T-helper 2 cell treated with Interferon-gamma antibody and Interleukin-4, amounts not matched to agents 100 ng/mL and 5 ng/mL, for 36 hours (primary cell): ENCODE data around the gene SLC25A43. TPM values are rescaled to one million over a fixed set of nuclear protein-coding genes. Genes with fewer than 3 reads are reported as not detected.
"Not testable (repeated sequence)": the region's sequence is repeated elsewhere in the genome, so short reads cannot be mapped to it uniquely, and the experiment has no call there.

Source experiments
- intact Hi-C: fragments of 100-400 bp; cut with micrococcal nuclease; formaldehyde crosslinking; loops from one replicate; pipeline ENCODE4 v1.15.1; 2023
- total RNA-seq: library from RNA; stranded (reverse); gene quantifications from 2 replicates; pipeline ENCODE4 v1.2.3, GENCODE V29; 2022

The SLC25A43 gene
- total RNA-seq, 1 donor from 2014 or later = 8.2 TPM

DNA sequence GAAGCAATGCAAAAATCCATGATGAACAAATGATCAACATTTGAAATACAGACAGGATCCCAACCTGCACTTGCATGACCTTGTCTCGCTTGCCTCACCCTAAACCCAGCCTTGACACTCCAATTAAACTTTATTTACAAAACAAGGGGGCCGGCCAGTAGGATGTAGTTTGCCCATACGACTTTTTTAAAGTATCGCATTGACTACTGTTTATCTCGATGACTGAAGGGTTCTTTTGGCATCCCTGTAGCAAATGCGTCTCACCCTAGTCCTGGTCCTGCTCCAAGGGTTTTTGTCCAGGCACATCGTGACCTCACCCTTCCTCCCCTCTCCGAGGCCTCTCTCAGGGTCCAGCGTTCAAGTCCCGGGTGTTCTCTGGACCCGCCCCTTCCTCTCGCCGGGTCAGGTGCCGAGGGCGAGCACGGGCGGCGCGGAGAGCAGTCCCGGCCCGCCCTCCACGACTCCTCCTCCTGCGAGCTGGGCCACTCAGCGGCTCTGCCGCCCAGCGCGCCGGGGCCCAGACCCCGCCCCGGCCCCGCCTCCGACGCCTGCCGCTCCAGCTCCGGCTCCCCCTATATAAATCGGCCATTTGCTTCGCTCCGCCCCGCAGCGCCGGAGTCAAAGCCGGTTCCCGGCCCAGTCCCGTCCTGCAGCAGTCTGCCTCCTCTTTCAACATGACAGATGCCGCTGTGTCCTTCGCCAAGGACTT, 68.9 kb downstream of the SLC25A43 start, which contains the start of gene SLC25A5:
TSS of gene SLC25A5 (plus strand) at position 603 of the 709 bp plus-strand sequence. CDS start at position 675, 72 bp downstream.
- intact Hi-C loops = loop anchor here (1.0 to 5.0 kb wide), 8 partner anchors 49 to 403 kb away; partner anchors contain the start of genes NDUFA1, RNF113A, RPL39 and SEPTIN6

DNA sequence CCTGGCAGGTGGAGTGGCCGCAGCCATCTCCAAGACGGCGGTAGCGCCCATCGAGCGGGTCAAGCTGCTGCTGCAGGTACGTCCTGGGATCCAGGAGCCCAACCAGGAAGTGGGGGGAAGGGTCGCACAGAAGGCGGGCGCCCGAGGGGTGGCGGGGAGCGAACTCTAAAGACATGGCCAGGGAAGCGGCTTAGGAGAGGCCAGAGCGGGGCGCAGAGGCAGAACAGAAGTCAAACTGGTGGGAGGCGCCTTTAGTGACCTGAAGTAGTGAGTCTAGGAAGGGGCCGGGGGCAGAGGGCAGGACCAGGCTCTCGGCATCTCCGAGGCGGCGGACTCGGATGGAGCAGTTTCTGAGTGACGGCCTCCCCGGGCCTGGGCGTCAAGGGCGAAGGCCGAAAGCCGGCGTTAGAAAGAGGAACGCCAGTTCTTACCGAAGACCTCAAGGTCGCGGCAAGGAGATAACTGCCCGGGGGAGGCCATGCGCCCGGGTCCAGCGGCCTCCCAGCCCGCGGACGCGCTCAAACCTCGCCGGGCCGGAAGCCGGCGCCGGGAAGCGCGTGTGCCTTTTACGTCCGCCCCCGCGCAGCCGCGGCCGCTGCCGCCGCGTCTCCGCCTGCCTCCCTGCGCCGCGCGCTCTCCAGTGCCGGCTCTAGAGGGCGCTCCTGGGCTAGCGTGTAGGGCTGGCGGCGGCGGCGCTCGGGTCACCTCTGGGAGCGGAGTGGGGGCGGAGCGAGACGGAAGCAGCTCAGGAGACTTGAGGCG, 69.6 kb downstream of the SLC25A43 start:
- intact Hi-C loops = loop anchor here (1.0 to 5.0 kb wide), 11 partner anchors 14 to 402 kb away; partner anchors contain the start of genes NDUFA1, PGRMC1, RNF113A and RPL39

DNA sequence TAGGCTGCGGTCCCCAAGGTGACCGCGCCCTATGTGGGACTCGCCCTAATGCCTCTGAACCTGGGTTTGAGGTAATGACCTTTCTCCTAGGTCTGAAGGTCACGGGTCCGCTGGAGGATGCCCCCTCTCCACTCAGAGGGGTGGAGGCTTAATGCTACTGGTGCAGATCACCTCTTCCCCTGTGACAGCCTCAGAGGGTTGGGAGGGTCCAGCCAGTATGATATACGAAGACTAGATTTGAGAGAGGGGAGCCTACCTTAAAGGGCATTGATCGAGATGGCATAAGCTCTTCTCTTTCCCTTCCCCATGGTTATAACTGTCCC, 70.1 kb downstream of the SLC25A43 start:
- intact Hi-C loops = loop anchor here (1.0 to 5.0 kb wide), 10 partner anchors 13 to 402 kb away; partner anchors contain the start of genes NDUFA1, PGRMC1, RNF113A and RPL39

DNA sequence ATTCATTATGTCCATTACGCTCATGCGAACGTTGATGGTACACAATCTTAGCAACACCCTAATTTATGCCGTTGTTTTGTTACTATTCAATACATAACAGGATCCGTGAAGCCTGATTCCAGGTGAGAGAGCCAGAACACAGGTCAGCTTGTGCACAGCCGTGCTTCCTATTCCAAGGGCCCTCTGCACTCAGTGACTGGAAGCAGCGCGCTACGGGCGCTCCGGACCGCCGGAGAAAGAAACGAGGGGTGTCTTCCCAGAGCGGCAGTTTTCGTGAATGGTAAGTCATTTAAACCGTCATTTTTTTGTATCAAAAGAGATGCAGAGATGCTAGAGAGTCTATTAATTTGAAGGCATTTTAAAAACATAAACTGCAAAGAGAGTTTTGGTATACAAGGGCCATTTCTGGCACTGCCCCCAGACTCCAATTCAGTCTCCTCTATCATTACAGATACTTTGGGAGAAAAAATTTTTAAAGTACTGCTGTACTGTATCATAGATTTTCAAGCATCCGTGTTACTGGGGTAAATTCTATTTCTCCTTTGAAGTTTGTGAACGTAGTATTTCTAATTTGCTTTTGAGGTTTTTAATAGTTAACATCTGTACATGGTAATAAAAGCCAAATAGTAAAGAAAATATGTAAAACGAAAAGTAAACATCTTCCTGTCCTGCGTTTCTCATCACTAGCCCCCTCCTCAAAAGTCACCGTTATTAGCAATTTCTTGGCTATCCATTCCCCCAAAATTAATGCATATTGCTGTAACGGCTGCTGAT, 75.7 kb downstream of the SLC25A43 start:
- intact Hi-C loops = no loop called here

DNA sequence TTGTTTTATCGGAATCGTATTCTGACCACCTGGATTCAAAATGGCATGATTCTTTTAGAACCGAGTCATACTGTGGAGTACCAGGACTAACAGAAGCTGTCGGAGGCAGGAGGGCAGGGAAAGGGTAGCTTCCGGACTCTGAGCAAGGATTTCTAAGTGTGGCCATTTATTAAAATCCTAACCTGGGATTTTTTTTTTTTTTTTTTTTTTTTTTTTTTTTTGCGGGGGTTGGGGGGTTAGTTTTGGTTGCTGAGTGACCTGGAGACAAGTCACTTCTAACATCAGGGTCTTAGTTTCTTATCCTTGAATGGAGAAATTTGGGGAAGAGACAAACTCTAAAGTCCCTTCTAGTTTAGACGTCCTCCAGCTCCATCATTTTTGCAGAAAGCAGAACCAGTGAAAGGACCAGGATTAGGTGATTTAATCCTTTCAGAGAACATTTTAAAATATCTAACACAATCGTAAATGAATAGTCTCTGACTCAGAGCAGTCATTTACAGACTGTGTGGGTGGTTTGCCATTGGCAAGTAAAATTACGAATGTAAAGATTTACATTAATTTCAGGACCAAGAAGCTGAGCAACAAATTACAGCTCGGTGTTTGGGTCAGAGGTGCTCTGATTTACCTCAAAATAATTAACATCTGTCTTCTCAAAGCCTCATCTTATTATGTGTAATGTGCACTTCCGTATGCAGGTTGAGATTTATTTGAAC, 76.4 kb downstream of the SLC25A43 start:
- intact Hi-C loops = no loop called here

DNA sequence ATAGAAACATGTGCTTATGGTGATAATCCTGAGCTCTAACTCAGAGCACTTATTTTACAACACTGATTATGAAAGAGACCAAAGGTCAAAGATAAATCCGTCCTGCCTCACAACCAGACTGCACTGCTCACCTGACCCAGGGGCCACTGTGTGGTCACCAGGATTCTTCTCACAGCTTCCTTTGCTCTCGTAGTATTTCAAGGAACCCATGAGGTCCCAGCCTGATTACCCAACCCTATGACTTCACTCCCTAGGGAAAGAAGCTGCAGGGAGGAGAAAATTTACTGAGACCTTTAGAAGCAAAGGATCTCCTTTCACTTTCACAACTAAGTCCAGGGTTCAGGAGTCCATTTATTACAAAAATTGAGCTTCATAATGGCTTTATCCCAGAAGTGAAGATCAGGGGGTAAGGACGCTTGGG, 78.7 kb downstream of the SLC25A43 start:
- intact Hi-C loops = no loop called here

DNA sequence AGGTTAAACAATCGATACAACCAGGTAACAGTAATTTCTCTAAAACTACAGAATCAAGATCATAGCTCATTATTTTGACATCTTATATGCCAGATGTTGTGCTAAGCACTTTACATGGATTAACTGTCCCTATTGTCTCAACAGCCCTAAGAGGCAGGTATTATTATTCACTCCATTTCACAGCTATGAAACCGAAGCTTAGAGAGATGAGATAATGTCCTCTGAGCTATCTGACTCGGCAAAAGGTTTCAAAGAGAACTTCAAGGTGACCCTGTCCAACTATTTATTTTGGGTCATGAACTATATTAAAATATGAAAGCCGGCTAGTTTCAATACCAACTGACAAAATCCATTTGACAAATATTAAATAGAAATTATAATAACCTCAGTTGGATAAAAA, 79.4 kb downstream of the SLC25A43 start:
- intact Hi-C loops = no loop called here

DNA sequence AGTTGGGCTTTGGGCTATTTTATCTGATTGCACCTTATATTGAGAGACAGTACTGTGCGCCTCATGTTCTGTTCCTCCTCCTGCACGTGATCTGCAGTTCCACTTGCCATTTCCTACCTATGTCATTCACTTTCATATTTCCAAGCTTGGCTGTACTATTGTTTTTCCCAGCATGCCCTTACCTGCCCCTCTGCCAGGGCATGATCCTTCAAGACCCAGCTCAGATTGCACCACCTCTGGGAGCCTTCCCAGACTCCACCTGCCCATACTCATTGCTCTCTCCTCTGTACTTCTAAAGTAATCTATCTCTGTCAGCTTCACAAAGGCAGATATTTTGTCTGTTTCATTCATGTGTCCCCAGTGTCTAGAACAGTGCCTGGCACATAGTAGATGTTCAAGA, 80.7 kb downstream of the SLC25A43 start:
- intact Hi-C loops = no loop called here

DNA sequence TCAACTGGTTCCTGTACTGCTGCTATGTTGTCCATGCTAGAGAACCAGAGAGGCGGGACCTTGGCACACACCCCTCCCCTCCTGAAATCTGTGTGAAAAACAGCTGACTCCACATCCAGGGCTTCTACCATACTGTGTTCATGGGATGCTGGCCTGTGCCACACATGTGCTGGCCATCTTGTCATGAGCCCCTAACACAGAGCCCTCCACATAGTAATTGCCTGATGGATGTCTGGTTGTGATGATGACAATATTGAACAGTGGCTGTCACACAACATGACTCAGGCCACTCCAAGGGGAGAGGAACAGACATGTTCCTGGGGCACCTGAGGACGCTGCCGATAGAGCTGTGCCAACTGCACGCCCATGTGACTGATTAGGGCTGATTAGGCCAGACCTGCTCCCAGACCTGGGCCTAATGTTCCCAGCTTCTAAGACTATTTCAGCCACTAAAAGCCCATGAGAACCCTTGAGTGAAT, 82.2 kb downstream of the SLC25A43 start:
- intact Hi-C loops = no loop called here

DNA sequence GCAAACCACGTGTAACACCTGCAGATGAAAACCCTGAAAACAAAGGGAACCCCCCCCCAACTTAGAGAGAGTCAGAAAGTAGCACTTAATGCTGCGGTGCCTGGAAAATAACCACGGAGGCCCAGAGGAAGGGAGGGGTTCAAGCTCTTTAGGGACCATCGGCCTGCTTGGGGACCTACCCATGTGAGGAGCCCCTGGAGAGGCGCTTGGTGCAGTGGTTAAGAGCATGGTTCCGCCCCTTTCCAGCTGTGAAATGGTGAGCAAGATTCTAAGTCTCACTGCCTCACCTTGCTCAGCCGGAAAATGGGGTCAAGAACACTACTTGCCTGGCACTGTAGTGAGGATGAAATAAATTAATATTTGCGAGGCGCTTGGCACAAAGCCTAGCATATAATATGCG, 82.9 kb downstream of the SLC25A43 start:
- intact Hi-C loops = loop anchor here (1.0 kb wide), 1 partner anchor 13 kb away; no protein-coding TSS in a partner anchor

DNA sequence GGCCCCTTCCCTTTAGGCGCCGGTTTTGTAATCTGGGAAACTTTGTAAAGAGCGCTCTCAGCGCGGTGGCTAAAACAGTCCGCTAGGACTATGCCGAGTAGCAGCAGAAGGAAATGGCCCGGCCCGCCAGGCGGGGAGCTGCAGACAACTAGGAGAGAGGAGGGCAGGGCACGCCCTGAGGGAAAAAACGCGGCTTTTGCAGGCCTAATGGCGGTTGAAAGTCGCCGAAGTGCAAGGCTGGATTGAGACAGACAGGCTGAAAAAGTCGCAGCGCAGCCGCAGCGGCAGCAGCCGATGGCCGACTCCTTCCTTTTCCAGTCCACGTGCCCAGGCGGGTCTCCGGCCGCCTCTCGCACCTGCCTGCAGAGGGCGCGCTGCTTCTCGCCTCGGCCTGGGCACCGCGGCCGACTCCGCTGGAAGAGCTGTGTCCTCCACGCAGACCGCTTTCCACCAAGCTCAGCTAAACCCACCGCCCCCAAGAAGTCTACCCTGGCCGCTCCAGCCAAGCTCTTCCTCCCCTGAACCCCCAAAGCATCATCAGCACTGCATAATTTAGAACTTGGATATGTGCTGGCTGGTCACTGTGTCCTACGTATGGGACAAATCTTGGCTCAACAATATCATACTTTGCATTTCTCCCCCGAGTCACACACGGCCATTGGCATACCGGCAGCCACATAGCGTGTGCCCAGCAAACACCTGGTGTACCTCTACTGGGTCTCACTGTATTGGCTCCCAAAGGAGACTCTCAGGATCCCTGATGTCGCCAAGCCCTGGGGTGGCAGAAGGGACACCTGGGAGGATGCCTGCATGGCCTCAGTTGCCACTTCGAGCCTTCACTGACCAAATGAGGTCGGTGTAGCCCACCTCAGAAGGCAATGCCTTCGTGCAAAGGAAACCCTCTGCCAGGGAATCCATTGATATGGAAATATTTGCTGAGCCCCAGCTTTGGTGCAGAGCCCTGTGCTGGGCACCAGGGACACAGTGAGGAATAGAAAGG, 83.6 kb downstream of the SLC25A43 start:
- intact Hi-C loops = loop anchor here (1.0 kb wide), 1 partner anchor 13 kb away; no protein-coding TSS in a partner anchor

DNA sequence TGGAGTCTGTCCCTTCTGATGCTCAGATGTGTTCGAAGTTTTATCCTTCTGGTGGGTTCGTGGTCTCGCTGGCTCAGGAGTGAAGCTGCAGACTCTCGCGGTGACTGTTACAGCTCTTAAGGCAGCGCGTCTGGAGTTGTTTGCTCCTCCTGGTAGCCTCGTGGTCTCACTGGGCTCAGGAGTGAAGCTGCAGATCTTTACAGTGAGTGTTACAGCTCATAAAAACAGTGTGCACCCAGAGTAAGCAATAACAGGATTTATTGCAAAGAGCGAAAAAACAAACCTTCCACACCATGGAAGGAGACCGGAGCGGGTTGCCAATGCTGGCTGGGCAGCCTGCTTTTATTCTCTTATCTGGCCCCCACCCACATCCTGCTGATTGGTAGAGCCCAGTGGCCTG, 87.6 kb downstream of the SLC25A43 start:
- intact Hi-C loops = no loop called here

DNA sequence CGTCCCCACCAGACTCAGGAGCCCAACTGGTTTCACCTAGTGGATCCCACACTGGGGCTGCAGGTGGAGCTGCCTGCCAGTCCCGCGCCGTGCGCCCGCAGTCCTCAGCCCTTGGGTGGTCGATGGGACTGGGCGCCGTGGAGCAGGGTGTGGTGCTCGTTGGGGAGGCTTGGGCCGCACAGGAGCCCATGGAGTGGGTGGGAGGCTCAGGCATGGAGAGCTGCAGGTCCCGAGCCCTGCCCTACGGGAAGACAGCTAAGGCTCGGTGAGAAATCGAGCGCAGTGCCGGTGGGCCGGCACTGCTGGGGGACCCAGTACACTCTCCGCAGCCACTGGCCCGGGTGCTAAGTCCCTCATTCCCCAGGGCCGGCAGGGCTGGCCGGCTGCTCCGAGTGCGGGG, 88.6 kb downstream of the SLC25A43 start:
- intact Hi-C loops = not testable (repeated sequence)

DNA sequence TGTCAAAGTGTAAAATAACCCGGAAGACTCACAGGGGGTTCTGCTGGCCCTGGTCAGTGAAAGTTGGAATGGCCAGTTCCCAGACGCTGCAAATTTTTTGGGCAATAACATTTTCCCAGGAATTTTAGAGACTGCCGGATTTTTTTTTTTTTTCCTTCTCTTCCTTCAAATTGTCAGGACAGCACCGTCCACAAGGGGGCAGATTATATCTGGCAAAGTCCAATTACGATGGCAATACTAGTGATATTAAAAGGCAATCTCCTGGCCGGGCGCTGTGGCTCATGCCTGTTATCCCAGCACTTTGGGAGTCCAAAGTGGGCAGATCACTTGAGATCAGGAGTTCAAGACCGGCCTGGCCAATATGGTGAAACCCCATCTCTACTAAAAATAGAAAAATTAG, 89.6 kb downstream of the SLC25A43 start:
- intact Hi-C loops = no loop called here

DNA sequence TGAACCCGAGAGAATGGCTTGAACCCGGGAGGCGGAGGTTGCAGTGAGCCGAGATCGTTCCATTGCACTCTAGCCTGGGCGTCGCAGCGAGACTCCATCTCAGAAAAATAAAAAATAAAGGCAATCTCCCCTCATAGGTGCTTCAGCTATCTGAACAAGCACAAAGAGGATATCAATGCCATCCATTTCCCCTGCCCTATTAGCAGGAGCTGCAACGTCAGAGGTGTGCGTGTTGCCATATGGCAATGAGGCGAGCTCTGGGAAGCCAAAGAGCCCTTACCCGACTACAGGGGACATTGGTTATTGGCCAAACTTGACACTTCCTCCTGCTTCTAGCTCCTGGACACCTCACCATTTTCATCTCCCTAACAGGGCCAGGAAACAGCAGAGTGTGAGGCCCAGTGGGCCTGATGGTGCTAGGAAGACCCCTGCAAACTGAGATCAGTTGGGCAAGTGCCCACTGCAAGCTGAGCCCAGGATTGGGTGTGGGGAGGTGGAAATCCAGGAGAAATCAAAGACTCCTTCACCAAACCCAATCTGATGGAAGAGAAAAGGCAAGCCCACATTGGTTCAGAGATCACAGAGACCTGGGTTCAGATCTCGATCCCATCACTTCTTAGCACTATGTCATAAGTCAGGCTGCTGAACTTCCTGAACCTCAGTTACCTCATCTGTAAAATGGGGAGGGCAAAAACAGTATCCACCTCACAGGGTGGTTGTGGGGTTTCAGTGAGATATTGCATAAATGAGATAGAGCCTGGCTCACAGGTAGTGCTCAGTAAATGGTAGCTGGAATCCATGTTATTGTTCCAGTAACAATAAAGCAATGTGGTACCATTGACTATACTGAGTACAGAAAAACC, 90.3 kb downstream of the SLC25A43 start:
- intact Hi-C loops = no loop called here

DNA sequence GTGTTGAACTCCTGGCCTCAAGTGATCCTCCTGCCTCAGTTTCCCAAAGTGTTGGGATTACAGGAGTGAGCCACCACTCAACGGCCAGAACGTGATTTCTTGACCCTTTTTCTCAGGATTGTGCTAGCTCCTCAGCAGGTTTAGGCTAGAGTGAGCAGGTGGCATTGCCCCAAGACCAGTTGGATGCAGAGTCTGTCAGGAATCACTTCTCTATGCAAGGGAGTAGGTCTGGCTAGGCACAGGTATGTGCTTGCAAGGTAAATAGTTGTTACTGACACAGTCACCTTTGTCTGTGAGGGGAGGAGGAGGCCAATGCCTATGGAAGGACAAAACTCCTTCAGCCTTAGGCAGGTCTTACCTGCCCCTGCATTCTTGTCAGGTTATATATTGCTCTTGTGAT, 93.3 kb downstream of the SLC25A43 start:
- intact Hi-C loops = no loop called here

DNA sequence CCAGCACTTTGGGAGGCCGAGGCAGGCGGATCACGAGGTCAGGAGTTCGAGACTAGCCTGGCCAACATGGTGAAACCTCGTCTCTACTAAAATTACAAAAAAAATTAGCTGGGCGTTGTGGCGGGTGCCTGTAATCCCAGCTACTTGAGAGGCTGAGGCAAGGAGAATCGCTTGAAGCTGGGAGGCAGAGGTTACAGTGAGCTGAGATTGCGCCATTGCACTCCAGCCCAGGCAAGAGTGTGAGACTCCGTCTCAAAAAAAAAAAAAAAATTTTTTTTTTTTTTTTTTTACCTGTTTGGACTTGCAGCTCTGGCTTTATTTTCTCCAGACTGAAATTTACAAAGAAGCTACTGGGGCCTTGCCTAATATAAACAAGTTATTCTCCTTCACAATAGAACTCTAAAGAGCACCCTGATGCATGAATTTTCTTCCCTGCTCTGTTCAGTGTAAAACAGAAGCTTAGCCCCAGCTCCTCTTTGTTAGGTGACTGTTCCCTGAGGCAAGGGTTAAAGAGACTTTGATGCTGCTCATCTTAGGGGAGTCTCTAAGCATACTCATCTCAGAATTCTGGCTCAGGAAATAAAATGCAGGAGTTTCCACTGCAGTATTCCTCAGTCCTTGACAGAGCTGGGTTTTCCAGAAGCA, 94.8 kb downstream of the SLC25A43 start:
- intact Hi-C loops = not testable (repeated sequence)
